ENCODE measurements around the gene PDCD1LG2.
"Not testable (repeated sequence)": the region's sequence is repeated elsewhere in the genome, so short reads cannot be mapped to it uniquely, and the experiment has no call there.

PDCD1LG2 gene

DNA sequence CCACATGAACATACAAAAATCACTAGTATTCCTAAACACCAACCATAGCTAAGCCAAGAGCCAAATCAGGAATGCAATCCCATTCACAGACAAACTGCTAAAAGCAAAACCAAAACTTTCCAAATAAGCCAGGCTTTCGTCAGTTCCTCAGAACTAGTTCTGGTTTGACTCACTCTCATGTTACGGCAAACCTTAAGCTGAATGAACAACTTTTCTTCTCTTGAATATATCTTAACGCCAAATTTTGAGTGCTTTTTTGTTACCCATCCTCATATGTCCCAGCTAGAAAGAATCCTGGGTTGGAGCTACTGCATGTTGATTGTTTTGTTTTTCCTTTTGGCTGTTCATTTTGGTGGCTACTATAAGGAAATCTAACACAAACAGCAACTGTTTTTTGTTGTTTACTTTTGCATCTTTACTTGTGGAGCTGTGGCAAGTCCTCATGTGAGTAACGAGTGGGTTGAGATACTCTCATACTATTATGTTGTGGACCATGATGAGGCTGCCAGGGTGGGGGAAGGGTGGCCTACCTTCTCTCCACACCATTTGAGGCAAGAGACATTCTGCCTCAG is at the start of gene PDCD1LG2:
TSS of gene PDCD1LG2 (plus strand) at position 172 of the 572 bp plus-strand sequence. CDS start 12,016 bp downstream, outside the sequence.
- DNase-seq (ENCODE audit: low spot score) = no peak

DNA sequence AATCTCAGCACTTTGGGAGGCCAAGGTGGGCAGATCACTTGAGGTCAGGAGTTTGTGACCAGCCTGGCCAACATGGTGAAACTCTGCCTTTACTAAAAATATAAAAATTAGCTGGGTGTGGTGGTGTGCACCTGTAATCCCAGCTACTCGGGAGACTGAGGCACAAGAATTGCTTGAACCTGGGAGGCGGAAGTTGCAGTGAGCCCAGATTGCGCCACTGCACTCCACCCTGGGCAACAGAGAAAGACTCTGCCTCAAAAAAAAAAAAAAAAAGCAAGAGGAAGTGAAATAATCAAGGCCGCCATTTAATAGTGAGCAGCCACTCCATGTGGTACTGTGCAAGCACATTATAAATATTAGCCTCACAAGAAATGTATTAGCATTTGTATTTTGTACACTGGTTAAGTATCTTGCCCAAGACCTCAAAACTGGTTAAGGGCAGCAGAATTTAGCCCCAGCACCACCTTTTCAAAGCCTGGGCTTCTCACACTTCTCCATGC is 45.5 kb upstream of the PDCD1LG2 start:
- not testable (repeated sequence) for DNase-seq (ENCODE audit: low spot score)

DNA sequence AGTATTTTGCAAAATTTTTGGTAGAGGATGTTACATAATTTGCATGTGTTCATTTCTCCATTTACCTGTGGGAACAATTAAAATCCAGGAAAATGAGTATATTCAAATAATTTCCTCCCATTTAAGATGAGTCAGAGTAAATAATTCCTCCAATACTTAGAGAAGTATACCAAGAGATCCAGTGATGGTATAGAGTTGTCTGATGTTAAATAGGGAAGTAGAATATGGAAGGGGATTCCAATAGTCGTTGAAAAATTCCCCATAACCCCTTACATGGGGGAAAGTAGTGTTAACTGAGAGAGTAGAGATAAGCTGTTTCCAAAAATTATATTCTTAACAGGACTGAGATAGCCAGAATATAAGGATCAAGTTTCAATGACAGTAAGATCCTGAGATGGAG is 44.3 kb upstream of the PDCD1LG2 start:
- no peak for DNase-seq (ENCODE audit: low spot score)

DNA sequence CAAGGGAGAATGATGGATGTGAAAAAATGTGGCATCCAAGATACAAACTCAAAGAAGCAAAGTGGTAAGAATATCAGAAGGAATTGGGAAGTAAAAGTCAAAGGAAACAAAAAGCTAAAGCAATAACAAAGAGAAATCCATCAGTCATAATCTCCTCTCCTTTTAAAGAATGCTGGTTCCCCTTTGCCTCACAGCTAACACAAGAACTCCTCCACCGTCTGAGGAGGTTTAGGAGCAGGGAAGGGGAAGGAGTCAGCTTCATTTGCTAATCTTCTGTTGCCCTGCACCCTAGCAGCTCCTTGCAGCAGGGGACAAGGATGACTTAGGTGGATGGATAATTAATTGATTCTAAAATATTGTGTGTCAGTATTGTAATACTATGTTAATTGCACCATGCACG is 43.6 kb upstream of the PDCD1LG2 start:
- no peak for DNase-seq (ENCODE audit: low spot score)

DNA sequence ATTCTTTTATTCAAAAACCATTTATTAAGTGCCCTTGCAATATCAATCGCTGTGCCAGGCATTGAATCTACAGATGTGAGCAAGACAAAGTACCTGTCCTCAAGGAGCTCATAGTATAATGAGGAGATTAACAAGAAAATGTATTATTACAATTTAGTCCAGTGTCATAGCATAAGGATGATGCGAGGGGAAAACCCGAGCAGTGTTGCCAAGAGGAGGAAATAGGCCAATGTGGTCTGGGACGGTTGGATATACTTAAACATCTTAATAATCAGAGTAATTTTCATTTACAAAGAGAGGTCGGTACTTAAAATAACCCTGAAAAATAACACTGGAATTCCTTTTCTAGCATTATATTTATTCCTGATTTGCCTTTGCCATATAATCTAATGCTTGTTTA is 41.5 kb upstream of the PDCD1LG2 start:
- no peak for DNase-seq (ENCODE audit: low spot score)

DNA sequence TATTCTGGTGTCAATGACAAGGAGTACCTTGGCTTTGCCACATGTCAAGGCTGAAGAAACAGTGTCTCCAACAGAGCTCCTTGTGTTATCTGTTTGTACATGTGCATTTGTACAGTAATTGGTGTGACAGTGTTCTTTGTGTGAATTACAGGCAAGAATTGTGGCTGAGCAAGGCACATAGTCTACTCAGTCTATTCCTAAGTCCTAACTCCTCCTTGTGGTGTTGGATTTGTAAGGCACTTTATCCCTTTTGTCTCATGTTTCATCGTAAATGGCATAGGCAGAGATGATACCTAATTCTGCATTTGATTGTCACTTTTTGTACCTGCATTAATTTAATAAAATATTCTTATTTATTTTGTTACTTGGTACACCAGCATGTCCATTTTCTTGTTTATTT is 40.2 kb upstream of the PDCD1LG2 start:
- no peak for DNase-seq (ENCODE audit: low spot score)

DNA sequence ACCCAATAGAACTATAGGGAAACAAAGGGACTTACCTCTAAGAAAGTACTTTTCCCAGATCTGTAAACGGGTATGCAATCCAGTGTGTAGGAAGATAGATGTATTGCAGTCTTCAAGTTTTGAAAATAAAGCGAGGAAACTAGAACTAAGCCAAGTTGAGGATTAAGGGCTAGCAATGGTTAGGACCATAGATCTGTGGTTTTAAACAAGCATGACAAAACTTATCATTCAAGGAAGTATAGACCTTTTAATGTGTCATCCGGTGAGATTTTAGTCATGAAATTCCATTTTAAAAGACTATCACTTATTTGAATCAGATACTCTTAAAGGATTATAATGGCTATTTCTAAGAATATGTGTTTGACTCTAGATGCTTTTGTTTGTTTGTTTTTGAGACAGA is 39.5 kb upstream of the PDCD1LG2 start:
- no peak for DNase-seq (ENCODE audit: low spot score)

DNA sequence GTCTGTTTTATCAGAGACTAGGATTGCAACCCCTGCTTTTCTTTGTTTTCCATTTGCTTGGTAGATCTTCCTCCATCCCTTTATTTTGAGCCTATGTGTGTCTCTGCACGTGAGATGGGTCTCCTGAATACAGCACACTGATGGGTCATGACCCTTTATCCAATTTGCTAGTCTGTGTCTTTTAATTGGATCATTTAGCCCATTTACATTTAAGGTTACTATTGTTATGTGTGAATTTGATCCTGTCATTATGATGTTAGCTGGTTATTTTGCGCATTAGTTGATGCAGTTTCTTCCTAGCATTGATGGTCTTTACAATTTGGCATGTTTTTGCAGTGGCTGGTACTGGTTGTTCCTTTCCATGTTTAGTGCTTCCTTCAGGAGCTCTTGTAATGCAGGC is 34.7 kb upstream of the PDCD1LG2 start:
- DNase-seq (ENCODE audit: low spot score) = not testable (repeated sequence)

DNA sequence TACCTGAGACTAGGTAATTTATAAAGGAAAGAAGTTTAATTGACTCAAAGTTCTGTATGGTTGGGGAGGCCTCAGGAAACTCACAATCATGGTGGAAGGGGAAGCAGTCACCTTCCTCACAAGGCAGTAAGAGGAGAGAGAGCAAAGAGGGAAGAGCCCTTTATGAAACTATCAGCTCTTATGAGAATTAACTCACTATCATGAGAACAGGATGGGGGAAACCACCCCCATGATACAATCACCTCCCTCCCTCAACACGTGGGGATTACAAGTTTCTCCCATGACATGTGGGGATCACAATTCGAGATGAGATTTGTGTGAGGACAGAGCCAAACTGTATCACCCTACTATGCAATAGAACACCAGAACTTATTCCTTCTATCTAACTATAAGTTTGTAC is 32.1 kb upstream of the PDCD1LG2 start:
- no peak for DNase-seq (ENCODE audit: low spot score)

DNA sequence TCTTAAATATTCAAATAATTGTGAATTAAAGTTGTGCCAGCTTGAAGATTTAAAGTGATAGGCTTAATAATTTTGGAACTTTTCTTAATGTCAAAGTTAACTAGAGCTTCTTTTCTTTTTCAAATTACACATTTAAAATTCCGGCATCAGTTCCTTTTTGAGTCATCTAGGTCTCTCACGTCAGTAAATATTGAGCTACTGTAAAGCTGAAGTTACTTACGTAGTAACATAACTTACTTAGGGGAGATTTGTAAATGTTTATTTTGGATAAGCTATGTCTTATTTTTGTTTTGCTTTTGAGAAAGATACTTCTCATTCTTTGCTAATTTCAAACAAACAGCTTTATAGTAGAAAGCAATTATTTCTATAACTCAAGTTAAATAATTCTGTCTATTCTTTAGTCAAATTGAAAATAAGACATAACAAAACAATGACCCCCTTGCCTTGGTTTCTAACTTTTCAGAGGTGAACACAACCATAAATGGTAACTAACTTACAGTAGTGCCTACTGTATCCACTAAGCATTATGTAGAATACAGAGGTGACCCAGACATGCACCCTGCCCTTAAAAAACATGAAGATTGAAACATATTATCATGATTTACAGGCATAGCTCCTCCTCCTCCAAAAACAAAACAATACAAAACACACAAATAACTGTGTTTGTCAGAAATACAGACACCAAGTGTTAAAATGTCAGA is 30.2 kb upstream of the PDCD1LG2 start:
- DNase-seq (ENCODE audit: low spot score) = no peak

DNA sequence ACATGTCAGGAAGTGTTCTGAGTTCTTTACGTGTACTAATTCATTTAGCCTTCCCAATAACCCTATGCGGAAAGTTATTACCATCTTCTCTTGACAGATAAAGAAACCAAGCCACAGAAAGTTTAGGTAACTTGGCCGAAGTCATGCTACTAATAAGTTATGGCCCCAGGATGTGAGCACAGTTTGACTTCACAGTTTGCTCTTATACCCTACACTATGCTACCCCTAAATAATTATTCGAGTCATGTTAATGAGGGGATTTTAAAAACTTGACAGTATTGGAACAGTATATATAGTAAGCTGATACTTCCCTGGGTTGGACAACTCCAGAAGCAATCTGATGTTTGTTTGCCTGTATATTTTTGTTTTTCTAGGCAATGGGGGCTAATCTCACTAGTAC is 29.4 kb upstream of the PDCD1LG2 start:
- DNase-seq (ENCODE audit: low spot score) = no peak

DNA sequence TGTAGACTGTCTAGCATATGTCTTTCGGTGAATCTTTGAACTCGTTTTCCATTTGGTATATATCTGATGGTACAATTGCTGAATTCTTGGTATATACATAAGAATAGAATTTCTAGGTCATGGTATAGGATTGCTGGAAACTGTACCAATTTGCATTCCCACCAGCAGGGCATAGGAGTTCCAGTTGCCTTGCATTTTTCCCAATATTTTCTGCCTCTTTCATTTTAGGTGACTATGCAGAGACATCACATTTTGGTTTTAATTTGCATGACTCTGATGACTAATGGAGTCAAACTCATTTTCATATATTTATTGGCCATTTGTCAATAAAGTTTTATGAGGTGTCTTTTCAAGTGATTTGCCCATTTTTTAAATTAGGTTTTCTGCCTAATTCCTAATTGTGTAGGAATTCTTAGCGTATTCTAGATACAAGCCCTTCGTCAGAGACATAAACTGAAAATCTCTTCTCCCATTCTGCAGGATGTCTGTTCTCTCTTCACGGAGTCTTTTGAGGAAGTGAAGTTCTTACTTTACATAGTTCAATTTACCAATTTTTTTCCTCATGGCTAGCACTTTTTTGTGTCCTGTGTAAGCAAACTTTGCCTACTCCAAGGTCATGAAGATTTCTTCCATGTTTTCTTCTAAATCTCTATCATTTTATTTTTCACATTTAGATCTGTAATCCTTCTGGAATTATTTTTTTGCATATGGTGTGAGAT is 28.9 kb upstream of the PDCD1LG2 start:
- no peak for DNase-seq (ENCODE audit: low spot score)

DNA sequence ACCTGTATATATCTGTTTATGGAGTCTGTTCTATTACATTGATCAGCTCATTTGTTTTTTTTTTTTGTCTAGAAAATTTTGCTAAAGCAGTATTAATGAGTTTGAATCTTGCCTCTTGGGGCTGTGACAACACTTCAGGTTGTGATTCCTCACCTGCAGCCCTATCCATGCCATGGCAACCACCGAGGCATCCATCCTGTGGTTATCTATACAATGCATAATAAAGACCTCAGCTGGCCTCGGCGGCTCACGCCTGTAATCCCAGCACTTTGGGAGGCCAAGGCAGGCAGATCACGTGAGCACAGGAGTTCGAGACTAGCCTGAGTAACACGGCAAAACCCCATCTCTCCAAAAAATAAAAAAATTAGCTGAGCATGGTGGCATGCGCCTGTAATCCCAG is 28.1 kb upstream of the PDCD1LG2 start:
- no peak for DNase-seq (ENCODE audit: low spot score)

DNA sequence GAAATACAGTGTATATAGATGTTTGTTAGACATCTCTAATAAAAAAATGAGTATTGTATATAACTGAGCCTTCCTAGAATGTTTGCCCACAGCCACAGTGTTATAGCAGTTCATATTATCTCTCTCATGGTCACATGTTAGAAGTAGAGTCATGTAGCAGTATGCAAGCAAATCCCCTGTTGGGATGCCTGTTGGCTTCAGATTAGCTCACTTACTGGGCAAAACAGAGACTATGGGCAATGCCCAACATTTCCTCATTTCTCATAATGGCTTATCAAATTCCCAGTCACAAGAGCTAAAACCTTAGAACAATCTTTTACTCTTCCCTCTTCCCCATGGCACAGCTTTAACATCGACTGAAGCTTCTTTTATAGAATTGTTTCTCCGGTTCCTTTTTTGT is 27.0 kb upstream of the PDCD1LG2 start:
- no peak for DNase-seq (ENCODE audit: low spot score)

DNA sequence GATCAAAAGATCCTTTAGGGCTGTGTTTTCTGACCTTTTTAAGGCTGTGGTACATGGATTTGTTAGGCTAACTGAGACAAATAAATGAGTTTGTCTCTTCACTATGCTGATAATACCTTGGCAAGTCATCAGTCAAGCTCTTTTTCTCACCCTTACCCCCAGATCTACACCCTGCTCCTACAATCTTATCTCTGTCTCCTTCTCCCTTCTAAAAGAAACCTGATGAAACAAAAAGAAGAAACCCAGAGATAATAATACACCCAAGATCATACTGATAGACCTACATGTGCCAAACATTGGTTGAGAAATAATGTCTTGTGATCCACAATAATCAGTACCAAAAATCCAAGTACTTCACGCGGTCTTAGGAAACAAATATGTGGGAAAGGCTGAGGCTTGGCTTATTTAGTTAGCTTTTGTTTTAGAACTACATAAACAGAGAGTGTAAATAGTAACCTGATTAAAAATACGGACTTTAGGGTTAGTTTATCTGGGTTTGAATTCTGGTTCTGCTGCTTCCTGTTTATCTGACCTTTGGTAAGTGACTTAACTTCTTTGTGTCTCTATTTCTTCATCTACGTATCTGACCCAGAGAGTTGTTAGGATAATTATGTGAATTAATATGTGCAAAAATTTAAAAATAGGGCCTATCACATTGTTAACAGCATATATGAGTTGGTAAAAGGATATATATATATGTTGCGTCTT is 24.8 kb upstream of the PDCD1LG2 start:
- DNase-seq (ENCODE audit: low spot score) = no peak

DNA sequence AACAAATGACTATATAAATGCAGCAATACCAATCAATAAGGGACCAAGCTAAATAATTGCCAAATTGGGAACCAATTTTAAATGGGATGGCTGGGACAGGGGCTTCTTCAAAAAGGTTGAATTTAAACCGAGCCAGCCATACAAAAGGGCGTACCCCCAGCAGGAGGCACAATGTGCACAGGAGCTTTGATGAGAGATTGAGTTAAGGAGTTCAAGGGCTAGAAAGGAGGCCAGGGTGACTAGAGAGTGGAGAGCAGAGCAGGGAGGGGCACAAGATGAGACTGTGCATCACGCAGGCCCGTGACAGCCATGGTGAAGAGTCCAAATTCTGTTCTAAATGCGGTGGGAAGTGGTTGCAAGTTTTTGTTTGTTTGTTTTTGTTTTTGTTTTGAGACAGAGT is 23.3 kb upstream of the PDCD1LG2 start:
- DNase-seq (ENCODE audit: low spot score) = no peak

DNA sequence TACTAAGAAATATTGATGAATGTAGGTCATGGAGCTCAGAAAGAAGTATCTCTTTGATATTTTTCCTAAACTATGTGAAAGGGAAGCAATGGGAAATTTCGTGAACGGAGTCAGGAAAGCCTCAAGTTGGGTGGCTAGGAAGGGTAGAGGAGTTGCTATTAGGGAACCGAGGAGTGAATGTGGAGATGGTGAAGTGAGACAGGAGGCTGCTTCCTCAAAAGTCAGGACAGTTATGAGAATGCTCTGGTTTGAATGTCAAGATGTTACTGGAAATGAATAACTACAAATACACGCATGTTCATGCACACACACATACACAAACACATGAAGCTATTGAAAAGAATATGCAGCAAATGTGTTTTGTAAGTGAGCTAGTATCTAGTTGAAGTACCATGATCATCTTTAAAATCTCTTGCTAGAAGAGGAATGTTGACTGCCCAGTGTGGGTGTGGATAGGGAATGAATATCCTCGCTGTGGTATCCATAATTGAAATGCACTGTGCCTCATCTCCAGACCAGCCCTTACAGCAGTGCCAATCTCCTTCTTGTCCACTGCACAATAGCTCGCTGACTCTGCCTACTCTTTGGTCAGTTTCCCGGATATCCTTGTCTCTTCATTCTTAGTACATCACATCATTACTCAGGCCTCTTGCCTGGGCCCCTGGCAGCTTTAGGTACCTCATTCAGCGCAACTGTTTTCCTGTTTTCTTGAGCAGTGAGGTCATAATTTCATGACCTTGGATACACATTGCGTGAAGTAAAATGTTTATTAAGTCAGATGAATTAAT is 21.9 kb upstream of the PDCD1LG2 start:
- no peak for DNase-seq (ENCODE audit: low spot score)

DNA sequence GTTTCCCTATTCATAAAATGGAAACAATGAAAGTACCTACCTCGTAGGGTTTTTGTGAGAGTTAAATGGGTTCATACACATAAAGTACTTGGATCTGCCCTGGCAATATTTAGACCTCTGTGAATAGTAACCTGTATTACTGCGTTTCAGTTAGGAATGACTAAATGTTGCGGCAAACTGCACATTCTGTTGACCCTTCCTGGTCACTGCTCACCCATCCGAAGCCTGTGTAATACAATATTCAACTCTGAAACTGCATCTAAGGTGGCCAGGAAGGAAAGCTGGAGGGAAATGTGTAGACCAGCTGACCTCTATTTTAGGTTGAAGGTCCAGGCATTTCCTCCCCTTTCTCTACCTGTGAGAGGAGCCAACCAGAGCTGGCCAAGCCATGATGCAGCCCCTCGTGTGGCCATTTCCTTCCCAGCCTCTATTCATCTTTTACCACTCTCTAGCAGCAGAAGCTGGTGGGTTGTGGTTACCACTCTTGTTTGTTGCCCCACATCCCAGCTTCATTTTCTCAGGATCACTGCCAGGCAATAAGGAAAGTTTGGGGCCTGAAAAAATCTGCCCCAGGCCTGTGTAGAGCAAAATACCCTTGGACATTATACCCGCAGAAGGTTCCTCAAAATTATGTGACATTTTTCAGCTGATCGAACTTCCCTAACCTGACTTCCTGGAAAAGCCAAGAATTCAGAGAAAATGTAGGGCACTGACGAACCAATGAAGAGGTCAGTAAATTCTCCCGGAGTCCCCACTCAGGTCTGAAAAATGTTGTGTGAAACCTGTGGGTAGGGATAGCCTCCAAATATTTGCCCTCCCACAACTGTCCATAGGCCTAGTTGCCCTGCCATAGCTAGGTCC is 20.5 kb upstream of the PDCD1LG2 start:
- DNase-seq (ENCODE audit: low spot score) = no peak

DNA sequence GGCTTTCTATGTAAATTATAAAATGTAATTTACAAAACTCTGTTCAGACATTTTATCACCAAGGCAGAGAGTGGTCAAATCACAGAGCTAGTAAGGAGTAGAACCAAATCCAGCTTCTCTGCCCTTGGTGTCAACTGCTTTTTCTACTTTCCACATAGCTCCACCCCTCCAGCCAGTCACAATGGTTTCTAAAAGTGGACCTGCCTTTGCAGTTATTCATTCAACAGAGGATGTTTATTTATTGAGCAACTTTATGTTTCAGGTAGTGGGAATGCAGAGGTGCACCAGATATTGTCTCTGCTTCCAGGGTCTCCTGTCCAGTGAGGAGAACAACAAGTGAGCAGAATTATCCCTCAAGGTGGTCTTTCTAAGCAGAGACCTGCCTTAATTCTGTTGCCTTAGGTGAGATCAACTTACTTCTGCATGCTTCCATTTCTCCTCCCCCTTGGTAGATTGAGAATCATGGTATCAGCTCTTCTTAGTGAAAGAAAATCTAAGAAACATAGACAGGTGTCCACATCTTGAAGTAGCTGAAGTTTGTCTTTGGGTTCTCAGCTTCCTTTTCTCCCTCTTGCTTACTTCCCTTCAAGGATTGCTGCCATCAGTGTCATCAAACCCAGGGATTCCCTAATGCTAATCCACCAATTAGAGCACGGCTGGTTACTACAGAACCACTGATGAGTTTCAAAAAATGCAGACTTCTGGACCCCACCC is 17.2 kb upstream of the PDCD1LG2 start:
- DNase-seq (ENCODE audit: low spot score) = no peak
